ENCODE data around the gene LHFPL3.
A peak's percentile ranks its signal among the peaks of the same experiment; 100 is the strongest.

LHFPL3 gene

GRCh38 chr7:104846731-104847130 is 518.3 kb downstream of the LHFPL3 start:
- no peak for DNase-seq (ENCODE audit: low read depth)

- DNase-seq (ENCODE audit: low read depth), result peak; percentile 8
Observed at GRCh38 chr7:104848138-104848990, 520.0 kb downstream of the LHFPL3 start.

- DNase-seq (ENCODE audit: low read depth), result no peak
Observed at GRCh38 chr7:104850374-104850773, 522.0 kb downstream of the LHFPL3 start.

GRCh38 chr7:104851268-104851667 is 522.9 kb downstream of the LHFPL3 start:
- no peak for DNase-seq (ENCODE audit: low read depth)

- no peak for DNase-seq (ENCODE audit: low read depth)
Observed at GRCh38 chr7:104852386-104852785, 524.0 kb downstream of the LHFPL3 start.

GRCh38 chr7:104855861-104856260 is 527.5 kb downstream of the LHFPL3 start:
- DNase-seq (ENCODE audit: low read depth), result no peak

GRCh38 chr7:104857458-104858425 is 529.3 kb downstream of the LHFPL3 start:
- no peak for DNase-seq (ENCODE audit: low read depth)

GRCh38 chr7:104859754-104860426 is 531.5 kb downstream of the LHFPL3 start:
- no peak for DNase-seq (ENCODE audit: low read depth)

GRCh38 chr7:104861729-104862390 is 533.5 kb downstream of the LHFPL3 start:
- no peak for DNase-seq (ENCODE audit: low read depth)

GRCh38 chr7:104862719-104863118 is 534.3 kb downstream of the LHFPL3 start:
- no peak for DNase-seq (ENCODE audit: low read depth)

GRCh38 chr7:104873401-104873800 is 545.0 kb downstream of the LHFPL3 start:
- no peak for DNase-seq (ENCODE audit: low read depth)

GRCh38 chr7:104878577-104878976 is 550.2 kb downstream of the LHFPL3 start:
- no peak for DNase-seq (ENCODE audit: low read depth)

GRCh38 chr7:104883248-104883717 is 554.9 kb downstream of the LHFPL3 start:
- DNase-seq (ENCODE audit: low read depth), result no peak

GRCh38 chr7:104883718-104884452 is 555.5 kb downstream of the LHFPL3 start:
- DNase-seq (ENCODE audit: low read depth), result peak; percentile 62

- DNase-seq (ENCODE audit: low read depth), result no peak
Observed at GRCh38 chr7:104886651-104887050, 558.2 kb downstream of the LHFPL3 start.

- DNase-seq (ENCODE audit: low read depth), result no peak
Observed at GRCh38 chr7:104890216-104890615, 561.8 kb downstream of the LHFPL3 start.

- DNase-seq (ENCODE audit: low read depth), result no peak
Observed at GRCh38 chr7:104891949-104892348, 563.5 kb downstream of the LHFPL3 start.

- DNase-seq (ENCODE audit: low read depth), result no peak
Observed at GRCh38 chr7:104894314-104894713, 565.9 kb downstream of the LHFPL3 start.

GRCh38 chr7:104894726-104895521 is 566.5 kb downstream of the LHFPL3 start:
- no peak for DNase-seq (ENCODE audit: low read depth)

All from activated T-helper 9 cell treated with anti-CD3 and anti-CD28 coated beads, Interleukin-2, amount 50 U/mL, for 16 hours (primary cell).